NK-92 treated with Interleukin-12 subunit alpha and Interleukin-12 subunit beta, amount 100 ng/mL, for 24 hours (cell line): ENCODE results near the gene COG8.
"Not testable (repeated sequence)": the region's sequence is repeated elsewhere in the genome, so short reads cannot be mapped to it uniquely, and the experiment has no call there.

Source experiments
- DNase-seq: peaks from one replicate; lab custom pipeline; 2025; lab: John Stamatoyannopoulos, UW

COG8 gene

GRCh38 chr16:69339289-69340094 is at the start of gene COG8, which contains the start of gene NIP7:
COG8 (minus strand) TSS chr16:69339564; CDS start chr16:69339552, 12 bp downstream.
NIP7 (plus strand) TSS chr16:69339772; CDS start chr16:69339830, 58 bp downstream.
- peak; percentile 88 for DNase-seq

- no peak for DNase-seq
These were observed 47.2 kb upstream of the COG8 start for GRCh38 chr16:69386596-69386995.

GRCh38 chr16:69384974-69385373 is 45.6 kb upstream of the COG8 start:
- DNase-seq, result no peak

- no peak for DNase-seq
These were observed 43.1 kb upstream of the COG8 start for GRCh38 chr16:69382421-69382820.

- DNase-seq, result no peak
These were observed 41.9 kb upstream of the COG8 start for GRCh38 chr16:69381231-69381630.

- no peak for DNase-seq
These were observed 39.4 kb upstream of the COG8 start for GRCh38 chr16:69378760-69379159.

GRCh38 chr16:69378036-69378435 is 38.7 kb upstream of the COG8 start:
- DNase-seq, result no peak

GRCh38 chr16:69376393-69377059 is 37.2 kb upstream of the COG8 start:
- no peak for DNase-seq

GRCh38 chr16:69373019-69373418 is 33.7 kb upstream of the COG8 start:
- no peak for DNase-seq

GRCh38 chr16:69371564-69371963 is 32.2 kb upstream of the COG8 start:
- DNase-seq, result no peak

- DNase-seq, result no peak
These were observed 29.5 kb upstream of the COG8 start for GRCh38 chr16:69368866-69369265.

- DNase-seq, result no peak
These were observed 28.6 kb upstream of the COG8 start for GRCh38 chr16:69367980-69368379.

GRCh38 chr16:69366431-69366830 is 27.1 kb upstream of the COG8 start:
- no peak for DNase-seq

GRCh38 chr16:69365901-69366300 is 26.5 kb upstream of the COG8 start:
- no peak for DNase-seq

GRCh38 chr16:69364088-69364487 is 24.7 kb upstream of the COG8 start:
- DNase-seq, result no peak

- DNase-seq, result no peak
These were observed 23.9 kb upstream of the COG8 start for GRCh38 chr16:69363281-69363717.

- not testable (repeated sequence) for DNase-seq
These were observed 20.7 kb upstream of the COG8 start for GRCh38 chr16:69360070-69360469.

- no peak for DNase-seq
These were observed 12.1 kb upstream of the COG8 start, which contains the start of gene TMED6 for GRCh38 chr16:69351309-69352027. TMED6 (minus strand) TSS chr16:69351786; CDS start chr16:69351753, 33 bp downstream.

- DNase-seq, result no peak
These were observed 11.3 kb upstream of the COG8 start for GRCh38 chr16:69350536-69351133.

GRCh38 chr16:69349536-69349935 is 10.2 kb upstream of the COG8 start:
- no peak for DNase-seq

GRCh38 chr16:69348222-69348621 is 8.9 kb upstream of the COG8 start:
- no peak for DNase-seq

- no peak for DNase-seq
These were observed 7.3 kb upstream of the COG8 start for GRCh38 chr16:69346683-69347082.
